ENCODE results near the gene GRK2. TPM values are rescaled to one million over a fixed set of nuclear protein-coding genes. Genes with fewer than 3 reads are reported as not detected.
A peak's percentile ranks its signal among the peaks of the same experiment; 100 is the strongest.

GRK2 gene
- total and polyA plus RNA-seq, 9 of the 15 experiments (the other 6 are each of a cell fraction or from before 2014, with no cell fraction given), result 0.24 to 95.8 (median 56.5) TPM

DNA sequence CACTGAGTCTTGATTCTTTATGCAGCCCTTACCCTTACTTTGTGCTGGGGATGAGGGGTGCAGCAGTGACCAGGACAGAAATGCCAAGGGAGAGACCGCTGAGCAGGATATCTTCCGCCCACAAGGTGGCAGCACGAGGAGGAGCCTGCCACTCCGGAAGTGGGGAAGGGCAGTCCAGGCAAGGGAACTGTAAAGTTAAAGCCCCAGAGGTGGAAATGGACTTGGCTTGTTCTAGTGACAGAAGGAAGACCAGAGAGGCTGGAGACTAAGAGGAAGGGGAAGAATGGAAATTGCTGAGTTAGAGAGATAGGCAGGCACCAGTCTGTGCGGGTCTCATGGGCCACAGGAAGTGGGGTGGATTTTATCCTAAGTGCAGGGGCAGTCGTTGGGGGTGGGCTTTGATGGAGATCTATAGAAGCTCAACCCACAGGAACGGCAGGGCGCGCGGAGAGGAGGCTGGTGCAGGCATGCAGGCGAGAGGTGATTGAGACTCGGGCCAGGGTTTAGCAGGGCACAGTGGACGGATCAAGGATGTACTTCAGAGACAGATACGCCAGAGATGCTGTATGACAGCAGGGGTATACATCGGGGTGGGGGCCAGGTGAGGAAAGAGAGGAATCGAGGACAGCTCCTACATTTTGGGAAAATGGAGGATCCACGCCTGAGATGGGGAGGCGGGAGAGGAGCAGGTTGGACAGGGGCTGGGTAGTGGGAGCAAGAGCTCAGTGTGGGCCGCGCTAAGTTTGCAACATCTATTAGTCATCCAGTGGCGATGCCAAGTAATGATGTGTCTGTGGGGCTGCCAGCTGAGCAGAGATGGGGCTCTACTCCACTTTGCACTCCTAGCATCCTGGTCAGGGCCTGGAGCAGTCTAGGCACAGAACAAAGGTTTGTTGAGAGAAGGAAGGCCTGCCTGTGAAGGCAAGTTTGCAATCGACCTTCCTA lies 3.3 kb upstream of the GRK2 start (continued):
- TF ChIP-seq C11orf30 (IDR thresholded peaks at IDR 0.05; ENCODE audit: low read depth) (no peak; the same call in 1 of the 2 replicates), NR2F6 (CRISPR knock-in tag; IDR thresholded peaks at IDR 0.05) (no peak), ETV1 (tag; conservative IDR thresholded peaks at IDR 0.05; ENCODE audit: low read depth) (peak; percentile 100), MYNN (IDR thresholded peaks at IDR 0.05) (no peak), MYNN (CRISPR knock-in tag; IDR thresholded peaks at IDR 0.05) (no peak), RB1 (IDR thresholded peaks at IDR 0.05; ENCODE audit: low read depth) (0 out of 2 replicates have a peak, but pooled peaks have one; percentile 22), ZNF184 (CRISPR knock-in tag; IDR thresholded peaks at IDR 0.05) (no peak), CBX2 (IDR thresholded peaks at IDR 0.05; ENCODE audit: insufficient read depth, low read length, poor library complexity, severe bottlenecking) (no peak), EZH2 (IDR thresholded peaks at IDR 0.05; ENCODE audit: borderline replicate concordance, low read depth, low read length) (no peak), JUNB (CRISPR knock-in tag; conservative IDR thresholded peaks at IDR 0.05) (no peak), ATF7 (IDR thresholded peaks at IDR 0.05) (peak; percentile 40; the same call in 1 of the 2 replicates), TFAM (CRISPR knock-in tag; conservative IDR thresholded peaks at IDR 0.05) (no peak), TAF15 (IDR thresholded peaks at IDR 0.05; ENCODE audit: low read depth, low read length) (no peak), ZNF232 (CRISPR knock-in tag; IDR thresholded peaks at IDR 0.05) (no peak), PTTG1 (tag; IDR thresholded peaks at IDR 0.05; ENCODE audit: low read depth) (no peak), POLR2H (tag; IDR thresholded peaks at IDR 0.05; ENCODE audit: low read depth) (no peak), SNAPC5 (CRISPR knock-in tag; IDR thresholded peaks at IDR 0.05) (no peak), CBFB (CRISPR knock-in tag; IDR thresholded peaks at IDR 0.05) (no peak), ZNF3 (CRISPR knock-in tag; IDR thresholded peaks at IDR 0.05) (no peak), SRF (CRISPR knock-in tag; IDR thresholded peaks at IDR 0.05) (peak in 1 of 2 experiments; percentile 55; a peak in 1 of 4 replicates), ZNF431 (CRISPR knock-in tag; IDR thresholded peaks at IDR 0.05) (no peak), ZNF212 (CRISPR knock-in tag; IDR thresholded peaks at IDR 0.05) (no peak), NFRKB (IDR thresholded peaks at IDR 0.05; ENCODE audit: low read depth) (0 out of 2 replicates have a peak, but pooled peaks have one; percentile 41)
- TF ChIP-seq, protein P1, sequence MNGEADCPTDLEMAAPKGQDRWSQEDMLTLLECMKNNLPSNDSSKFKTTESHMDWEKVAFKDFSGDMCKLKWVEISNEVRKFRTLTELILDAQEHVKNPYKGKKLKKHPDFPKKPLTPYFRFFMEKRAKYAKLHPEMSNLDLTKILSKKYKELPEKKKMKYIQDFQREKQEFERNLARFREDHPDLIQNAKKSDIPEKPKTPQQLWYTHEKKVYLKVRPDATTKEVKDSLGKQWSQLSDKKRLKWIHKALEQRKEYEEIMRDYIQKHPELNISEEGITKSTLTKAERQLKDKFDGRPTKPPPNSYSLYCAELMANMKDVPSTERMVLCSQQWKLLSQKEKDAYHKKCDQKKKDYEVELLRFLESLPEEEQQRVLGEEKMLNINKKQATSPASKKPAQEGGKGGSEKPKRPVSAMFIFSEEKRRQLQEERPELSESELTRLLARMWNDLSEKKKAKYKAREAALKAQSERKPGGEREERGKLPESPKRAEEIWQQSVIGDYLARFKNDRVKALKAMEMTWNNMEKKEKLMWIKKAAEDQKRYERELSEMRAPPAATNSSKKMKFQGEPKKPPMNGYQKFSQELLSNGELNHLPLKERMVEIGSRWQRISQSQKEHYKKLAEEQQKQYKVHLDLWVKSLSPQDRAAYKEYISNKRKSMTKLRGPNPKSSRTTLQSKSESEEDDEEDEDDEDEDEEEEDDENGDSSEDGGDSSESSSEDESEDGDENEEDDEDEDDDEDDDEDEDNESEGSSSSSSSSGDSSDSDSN (IDR thresholded peaks at IDR 0.05; ENCODE audit: borderline replicate concordance in 1 of 2, low read depth in 2 of 2, low read length in 2 of 2), result 0 out of 4 replicates have a peak, but pooled peaks of 1 of the 2 experiments have one; percentile 50
- TF ChIP-seq, protein P2, sequence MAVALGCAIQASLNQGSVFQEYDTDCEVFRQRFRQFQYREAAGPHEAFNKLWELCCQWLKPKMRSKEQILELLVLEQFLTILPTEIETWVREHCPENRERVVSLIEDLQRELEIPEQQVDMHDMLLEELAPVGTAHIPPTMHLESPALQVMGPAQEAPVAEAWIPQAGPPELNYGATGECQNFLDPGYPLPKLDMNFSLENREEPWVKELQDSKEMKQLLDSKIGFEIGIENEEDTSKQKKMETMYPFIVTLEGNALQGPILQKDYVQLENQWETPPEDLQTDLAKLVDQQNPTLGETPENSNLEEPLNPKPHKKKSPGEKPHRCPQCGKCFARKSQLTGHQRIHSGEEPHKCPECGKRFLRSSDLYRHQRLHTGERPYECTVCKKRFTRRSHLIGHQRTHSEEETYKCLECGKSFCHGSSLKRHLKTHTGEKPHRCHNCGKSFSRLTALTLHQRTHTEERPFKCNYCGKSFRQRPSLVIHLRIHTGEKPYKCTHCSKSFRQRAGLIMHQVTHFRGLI (CRISPR knock-in tag; IDR thresholded peaks at IDR 0.05), result no peak

All from K562 (cell line).